Thyroid gland (tissue), 4 donors: Measurements from ENCODE around the gene KRT9. TPM values are rescaled to one million over a fixed set of nuclear protein-coding genes. Genes with fewer than 3 reads are reported as not detected.

Experiments
- DNase-seq, 2 donors: peaks; one replicate each; pipeline ENCODE4 v3.0.0-alpha.2; 2019
- H3K27ac ChIP-seq, 3 donors: fragments of 200-600 bp; sonication (generic); 1 replicate in 2 of 3; 2 replicates in 1 of 3; pipeline ENCODE4 v1.5.1; 2016 to 2019; ENCODE audit warnings: mild to moderate bottlenecking in 1 of 3, moderate library complexity in 1 of 3
- H3K27me3 ChIP-seq: fragments of 200-600 bp; sonication (generic); one replicate; pipeline ENCODE4 v1.5.1; 2019
- H3K36me3 ChIP-seq, 2 donors: fragments of 200-600 bp; sonication (generic); one replicate each; pipeline ENCODE4 v1.5.1; 2016 to 2019
- H3K4me1 ChIP-seq, 2 donors: fragments of 200-600 bp; sonication (generic); one replicate each; pipeline ENCODE4 v1.5.1; 2017 to 2019
- H3K4me3 ChIP-seq, 3 donors: fragments of 200-600 bp; sonication (generic); replicated peaks in 1 of 3; 1 replicate in 2 of 3; 2 replicates in 1 of 3; pipeline ENCODE4 v1.5.1; 2016; ENCODE audit warnings: mild to moderate bottlenecking in 1 of 3
- H3K9me3 ChIP-seq: fragments of 200-600 bp; sonication (generic); one replicate; pipeline ENCODE4 v1.5.1; 2017
- POLR2A ChIP-seq, 2 donors: fragments of 450-650 bp; IDR thresholded peaks; one replicate each; pipeline ENCODE4 v1.6.1; 2017; ENCODE audit warnings: antibody characterized with exemption in 2 of 2, mild to moderate bottlenecking in 2 of 2, moderate library complexity in 1 of 2
- WGBS, 2 donors: methylation state at CpG; one replicate each; pipeline ENCODE4 v1.1.5; 2017; 5-methylcytosine and 5-hydroxymethylcytosine counted together
- intact Hi-C: fragments of 100-400 bp; cut with DNase I; formaldehyde crosslinking; loops from one replicate; pipeline ENCODE4 v1.15.1; 2023
- microRNA-seq: library from miRNA; unstranded; fragments of <30 nt; microRNA quantifications from one replicate; pipeline ENCODE4, GENCODE V29; 2016
- total RNA-seq, 4 donors: library from RNA; depleted of rRNA; stranded (reverse); fragments of >200 nt; gene quantifications; one replicate each; pipeline ENCODE4 v1.2.3, GENCODE V29; 2016
- TF ChIP-seq, protein P1 (sequence below), 6 experiments: fragments of 200-600 bp in 3 of 6; fragments of 450-650 bp in 3 of 6; sonication (generic) in 3 of 6; IDR thresholded peaks; one replicate each; pipeline ENCODE4 v1.5.1; 2016 to 2019; ENCODE audit warnings: antibody characterized with exemption in 6 of 6, mild to moderate bottlenecking in 2 of 6, inconsistent platforms in 1 of 6, moderate library complexity in 1 of 6

Gene KRT9
- total RNA-seq, 4 donors from 2014 or later, result not detected

GRCh38 chr17:41516830-41517283 lies 55.0 kb downstream of the KRT9 start:
- H3K36me3 ChIP-seq, result no peaks in the 10 kb centered on the region
- H3K27me3 ChIP-seq, result no peaks in the 10 kb centered on the region
- intact Hi-C loops, result no loop called here
- WGBS, 2 donors, result 28 to 54% methylated on average over 14 of the region's 14 CpGs
- peak; percentile 66 to 69 for DNase-seq
- H3K27ac ChIP-seq, result no peak overlapping the region
- TF ChIP-seq, protein P1, sequence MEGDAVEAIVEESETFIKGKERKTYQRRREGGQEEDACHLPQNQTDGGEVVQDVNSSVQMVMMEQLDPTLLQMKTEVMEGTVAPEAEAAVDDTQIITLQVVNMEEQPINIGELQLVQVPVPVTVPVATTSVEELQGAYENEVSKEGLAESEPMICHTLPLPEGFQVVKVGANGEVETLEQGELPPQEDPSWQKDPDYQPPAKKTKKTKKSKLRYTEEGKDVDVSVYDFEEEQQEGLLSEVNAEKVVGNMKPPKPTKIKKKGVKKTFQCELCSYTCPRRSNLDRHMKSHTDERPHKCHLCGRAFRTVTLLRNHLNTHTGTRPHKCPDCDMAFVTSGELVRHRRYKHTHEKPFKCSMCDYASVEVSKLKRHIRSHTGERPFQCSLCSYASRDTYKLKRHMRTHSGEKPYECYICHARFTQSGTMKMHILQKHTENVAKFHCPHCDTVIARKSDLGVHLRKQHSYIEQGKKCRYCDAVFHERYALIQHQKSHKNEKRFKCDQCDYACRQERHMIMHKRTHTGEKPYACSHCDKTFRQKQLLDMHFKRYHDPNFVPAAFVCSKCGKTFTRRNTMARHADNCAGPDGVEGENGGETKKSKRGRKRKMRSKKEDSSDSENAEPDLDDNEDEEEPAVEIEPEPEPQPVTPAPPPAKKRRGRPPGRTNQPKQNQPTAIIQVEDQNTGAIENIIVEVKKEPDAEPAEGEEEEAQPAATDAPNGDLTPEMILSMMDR (IDR thresholded peaks at IDR 0.05), result no peak
- TF ChIP-seq POLR2A (IDR thresholded peaks at IDR 0.05), result no peak
- H3K4me3 ChIP-seq, result no peak overlapping the region
- H3K4me1 ChIP-seq, result no peaks in the 10 kb centered on the region
- H3K9me3 ChIP-seq, result no peaks in the 10 kb centered on the region

- TF ChIP-seq, protein P1 (IDR thresholded peaks at IDR 0.05), result no peak
- TF ChIP-seq POLR2A (IDR thresholded peaks at IDR 0.05), result no peak
- DNase-seq, result no peak
- Histone ChIP-seq H3K36me3 (no peaks in the 10 kb centered on the region), H3K9me3 (no peaks in the 10 kb centered on the region), H3K27me3 (no peaks in the 10 kb centered on the region), H3K4me1 (no peaks in the 10 kb centered on the region), H3K27ac (no peak overlapping the region), H3K4me3 (no peak overlapping the region)
- intact Hi-C loops, result no loop called here
- WGBS, 2 donors, result 74 to 75% methylated on average over 11 of the region's 14 CpGs
Measured at GRCh38 chr17:41516147-41516829, 55.6 kb downstream of the KRT9 start.

Small RNAs within 50 kb of the gene (microRNA-seq; reads per million reads assigned to microRNA genes)
- gene MIR6510, result not detected

Other genes starting within 250 kb of the KRT9 start
- gene KRT33A, start 221.2 kb downstream of the KRT9 start, total RNA-seq, result not detected
- not detected for gene KRT33B, start 202.2 kb downstream of the KRT9 start, total RNA-seq
- not detected for gene KRT34, start 189.8 kb downstream of the KRT9 start, total RNA-seq
- not detected for gene KRT31, start 174.5 kb downstream of the KRT9 start, total RNA-seq
- gene KRT37, start 147.5 kb downstream of the KRT9 start, total RNA-seq, result not detected
- not detected for gene KRT38, start 131.1 kb downstream of the KRT9 start, total RNA-seq
- gene KRT32, start 104.7 kb downstream of the KRT9 start, total RNA-seq, result not detected
- not detected for gene KRT35, start 90.9 kb downstream of the KRT9 start, total RNA-seq
- not detected for gene KRT36, start 82.1 kb downstream of the KRT9 start, total RNA-seq
- under 1 TPM in 1 of 4 donors, not detected in 3; 0.83 TPM for gene KRT13, start 66.4 kb downstream of the KRT9 start, total RNA-seq
- gene KRT15, start 53.2 kb downstream of the KRT9 start, total RNA-seq, result under 1 TPM in 1 of 4 donors, not detected in 3; 0.93 TPM
- 10 to 100 TPM; 18.3 to 41.4 (median 28.6) TPM for gene KRT19, start 43.8 kb downstream of the KRT9 start, total RNA-seq
- 10 to 100 TPM in 1 of 4 donors, under 1 TPM in 1, not detected in 2; 0.22 to 12.4 TPM for gene KRT14, start 14.8 kb upstream of the KRT9 start, total RNA-seq
- 1 to 10 TPM in 2 of 4 donors, not detected in 2; 1.3 to 2.0 TPM for gene KRT16, start 40.7 kb upstream of the KRT9 start, total RNA-seq
- gene KRT17, start 52.5 kb upstream of the KRT9 start, total RNA-seq, result under 1 TPM in 1 of 4 donors, not detected in 3; 0.56 TPM
- gene EIF1, start 116.8 kb upstream of the KRT9 start, total RNA-seq, result 100 to 1,000 TPM; 119 to 171 (median 145) TPM
- not detected for gene GAST, start 140.3 kb upstream of the KRT9 start, total RNA-seq
- gene HAP1, start 162.6 kb upstream of the KRT9 start, total RNA-seq, result 10 to 100 TPM in 1 of 4 donors, 1 to 10 TPM in 2, under 1 TPM in 1; 0.94 to 12.7 (median 1.9) TPM
- gene JUP, start 214.7 kb upstream of the KRT9 start, total RNA-seq, result 100 to 1,000 TPM; 127 to 356 (median 250) TPM
- gene P3H4, start 239.9 kb upstream of the KRT9 start, total RNA-seq, result 10 to 100 TPM; 24.5 to 59.2 (median 34.9) TPM
- gene FKBP10, start 240.9 kb upstream of the KRT9 start, total RNA-seq, result 10 to 100 TPM; 42.2 to 75.3 (median 60.4) TPM